Kidney epithelial cell (primary cell): ENCODE results near the gene CHTOP. TPM values are rescaled to one million over a fixed set of nuclear protein-coding genes. Genes with fewer than 3 reads are reported as not detected.

Source experiments
- DNase-seq: peaks from one replicate; pipeline ENCODE4 v3.0.0-alpha.2; 2010; ENCODE audit warnings: low read depth
- H3K27me3 ChIP-seq: 2 replicates; pipeline ENCODE4 v1.6.0; 2011; ENCODE audit warnings: low read length; ENCODE audit not compliant: control insufficient read depth, insufficient read depth
- H3K36me3 ChIP-seq: 2 replicates; pipeline ENCODE4 v1.5.1; 2011; ENCODE audit warnings: low read length; ENCODE audit not compliant: control insufficient read depth, insufficient read depth
- H3K4me3 ChIP-seq: 2 replicates; pipeline ENCODE4 v1.5.1; 2011; ENCODE audit warnings: low read depth, mild to moderate bottlenecking, control low read depth, low read length
- CTCF ChIP-seq: IDR thresholded peaks from 2 replicates; pipeline ENCODE4 v1.5.1; 2011; ENCODE audit warnings: mild to moderate bottlenecking, moderate library complexity, low read length, control low read depth, inconsistent platforms; ENCODE audit not compliant: insufficient read depth, poor library complexity, severe bottlenecking
- total RNA-seq: library from RNA; depleted of rRNA; stranded (reverse); fragments of >200 nt; gene quantifications from 2 replicates; pipeline ENCODE4 v1.2.3, GENCODE V29; 2015

The CHTOP gene
- total RNA-seq, 1 donor from 2014 or later, result 58.1 TPM

- TF ChIP-seq CTCF, result peak; percentile 88
- peak; percentile 87 for DNase-seq
- H3K4me3 ChIP-seq, result peak within 1 kb of the TSS; percentile 58
- H3K36me3 ChIP-seq, result no peaks in the 10 kb centered on the region
- no peaks in the 10 kb centered on the region for H3K27me3 ChIP-seq
These were observed 6.8 kb upstream of the CHTOP start, which contains the start of gene S100A13 for GRCh38 chr1:153626904-153627714. Gene S100A13 (minus strand): TSS chr1:153627505. CDS start chr1:153626472, 1,033 bp downstream.

- Histone ChIP-seq H3K36me3 (no peaks in the 10 kb centered on the region), H3K27me3 (no peaks in the 10 kb centered on the region), H3K4me3 (peak within 1 kb of the TSS; percentile 58)
- DNase-seq, result no peak
- no peak for TF ChIP-seq CTCF
These were observed 5.9 kb upstream of the CHTOP start, which contains the start of gene S100A1 for GRCh38 chr1:153627715-153628626. Gene S100A1 (plus strand): TSS chr1:153628434. CDS start chr1:153630522, 2,088 bp downstream.

GRCh38 chr1:153628638-153629342 is 5.1 kb upstream of the CHTOP start:
- DNase-seq, result no peak
- no peak for TF ChIP-seq CTCF
- H3K27me3 ChIP-seq, result no peaks in the 10 kb centered on the region
- H3K36me3 ChIP-seq, result no peaks in the 10 kb centered on the region
- H3K4me3 ChIP-seq, result no peak overlapping the region

- H3K4me3 ChIP-seq, result no peak overlapping the region
- no peak for DNase-seq
- H3K27me3 ChIP-seq, result no peaks in the 10 kb centered on the region
- H3K36me3 ChIP-seq, result no peaks in the 10 kb centered on the region
- no peak for TF ChIP-seq CTCF
These were observed 4.6 kb upstream of the CHTOP start for GRCh38 chr1:153629343-153629665.

- Histone ChIP-seq H3K27me3 (no peaks in the 10 kb centered on the region), H3K4me3 (no peak overlapping the region), H3K36me3 (no peaks in the 10 kb centered on the region)
- TF ChIP-seq CTCF, result no peak
- DNase-seq, result no peak
These were observed 3.9 kb upstream of the CHTOP start for GRCh38 chr1:153629971-153630370.
